Testis (tissue), 3 donors: ENCODE measurements around the gene RFPL3. TPM values are rescaled to one million over a fixed set of nuclear protein-coding genes. Genes with fewer than 3 reads are reported as not detected.
A peak's percentile ranks its signal among the peaks of the same experiment; 100 is the strongest.

Experiments used
- DNase-seq: peaks from one replicate; pipeline ENCODE4 v3.0.0-alpha.2; 2019
- H3K27ac ChIP-seq, 2 donors: fragments of 200-600 bp; sonication (generic); one replicate each; pipeline ENCODE4 v1.5.1; 2019
- H3K27me3 ChIP-seq: fragments of 200-600 bp; sonication (generic); one replicate; pipeline ENCODE4 v1.5.1; 2019
- H3K36me3 ChIP-seq: fragments of 200-600 bp; sonication (generic); one replicate; pipeline ENCODE4 v1.5.1; 2017; ENCODE audit warnings: low read depth; ENCODE audit errors: missing control alignments
- H3K4me1 ChIP-seq: fragments of 200-600 bp; sonication (generic); one replicate; pipeline ENCODE4 v1.5.1; 2019
- H3K4me3 ChIP-seq, 2 donors: fragments of 200-600 bp; sonication (generic); one replicate each; pipeline ENCODE4 v1.5.1; 2017 to 2019
- H3K9me3 ChIP-seq: fragments of 200-600 bp; sonication (generic); one replicate; pipeline ENCODE4 v1.5.1; 2017
- CTCF ChIP-seq, 3 experiments: fragments of 450-650 bp in 2 of 3; fragments of 200-600 bp in 1 of 3; sonication (generic) in 1 of 3; IDR thresholded peaks; one replicate each; pipeline ENCODE4 v1.5.1; 2016 to 2019; ENCODE audit warnings: antibody characterized with exemption in 3 of 3, mild to moderate bottlenecking in 2 of 3, moderate library complexity in 1 of 3
- POLR2A ChIP-seq: fragments of 450-650 bp; IDR thresholded peaks from one replicate; pipeline ENCODE4 v1.6.1; 2017; ENCODE audit warnings: antibody characterized with exemption, mild to moderate bottlenecking, moderate library complexity
- WGBS, 2 donors: methylation state at CpG; one replicate each; pipeline ENCODE4 v1.1.5; 2018; 5-methylcytosine and 5-hydroxymethylcytosine counted together
- intact Hi-C: fragments of 100-400 bp; cut with DNase I; formaldehyde crosslinking; loops from one replicate; pipeline ENCODE4 v1.15.1; 2023; ENCODE audit warnings: low total_unique reads
- polyA plus RNA-seq: library from polyadenylated mRNA; stranded (reverse); fragments of 350-450 nt; fragmentation: Illumina TruSeq; extraction: RNeasy Lipid Tissue Mini Kit (QIAGEN cat#74804); gene quantifications from one replicate; pipeline ENCODE4 v1.2.3, GENCODE V29; 2014; ENCODE audit warnings: low read depth, low replicate concordance; ENCODE audit not compliant: insufficient read depth
- total RNA-seq, 2 donors: library from RNA; depleted of rRNA; stranded (reverse); fragments of >200 nt; gene quantifications; one replicate each; pipeline ENCODE4 v1.2.3, GENCODE V29; 2016

RFPL3 gene
- total and polyA plus RNA-seq, 3 donors from 2014 or later, result 2.6 to 4.1 (median 3.6) TPM

- H3K27me3 ChIP-seq, result no peaks in the 10 kb centered on the region
- H3K27ac ChIP-seq, result no peak overlapping the region
- no peaks in the 10 kb centered on the region for H3K36me3 ChIP-seq
- WGBS, 2 donors, result 75 to 79% methylated on average over 3 to 4 of the region's 4 CpGs
- no peaks in the 10 kb centered on the region for H3K9me3 ChIP-seq
- TF ChIP-seq POLR2A (no peak), CTCF (IDR thresholded peaks at IDR 0.05) (peak in 2 of 3 experiments; percentile 40 to 50)
- DNase-seq, result peak; percentile 62
- H3K4me1 ChIP-seq, result no peaks in the 10 kb centered on the region
- intact Hi-C loops, result no loop called here
- H3K4me3 ChIP-seq, result no peak overlapping the region
These were observed 21.1 kb downstream of the RFPL3 start for GRCh38 chr22:32378707-32379272.

DNA sequence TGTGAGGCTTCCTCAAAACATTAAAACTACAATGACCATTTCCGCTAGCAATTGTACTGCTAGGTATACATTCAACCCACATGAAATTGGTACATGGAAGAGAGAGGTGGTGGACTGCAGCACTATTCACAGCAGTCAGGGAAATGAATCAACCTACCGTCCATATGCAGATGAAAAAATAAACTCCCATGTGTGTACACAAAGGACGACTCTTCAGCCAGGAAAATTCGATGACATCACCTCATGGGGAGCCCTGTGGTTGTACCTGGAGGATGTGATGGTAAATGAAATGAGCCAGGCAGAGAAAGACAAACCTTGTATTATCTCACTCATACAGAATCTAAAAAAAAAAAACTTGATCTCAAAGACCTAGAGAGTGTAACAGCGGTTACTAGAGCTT, 23.3 kb downstream of the RFPL3 start:
- Histone ChIP-seq H3K4me1 (no peaks in the 10 kb centered on the region), H3K4me3 (no peak overlapping the region), H3K9me3 (no peaks in the 10 kb centered on the region), H3K36me3 (no peaks in the 10 kb centered on the region), H3K27ac (no peak overlapping the region), H3K27me3 (no peaks in the 10 kb centered on the region)
- intact Hi-C loops, result no loop called here
- no peak for TF ChIP-seq CTCF (IDR thresholded peaks at IDR 0.05)
- TF ChIP-seq POLR2A, result no peak
- no peak for DNase-seq
- WGBS, 2 donors, result 83 to 84% methylated on average over 5 of the region's 5 CpGs

- H3K27me3 ChIP-seq, result no peaks in the 10 kb centered on the region
- no peak for TF ChIP-seq CTCF (IDR thresholded peaks at IDR 0.05)
- TF ChIP-seq POLR2A, result no peak
- H3K36me3 ChIP-seq, result no peaks in the 10 kb centered on the region
- H3K27ac ChIP-seq, result no peak overlapping the region
- 94 to 100% methylated on average over 1 of the region's 1 CpG for WGBS, 2 donors
- H3K9me3 ChIP-seq, result no peaks in the 10 kb centered on the region
- H3K4me3 ChIP-seq, result no peak overlapping the region
- H3K4me1 ChIP-seq, result no peaks in the 10 kb centered on the region
- intact Hi-C loops, result no loop called here
- no peak for DNase-seq
These were observed 28.0 kb downstream of the RFPL3 start for GRCh38 chr22:32385681-32386080.

DNA sequence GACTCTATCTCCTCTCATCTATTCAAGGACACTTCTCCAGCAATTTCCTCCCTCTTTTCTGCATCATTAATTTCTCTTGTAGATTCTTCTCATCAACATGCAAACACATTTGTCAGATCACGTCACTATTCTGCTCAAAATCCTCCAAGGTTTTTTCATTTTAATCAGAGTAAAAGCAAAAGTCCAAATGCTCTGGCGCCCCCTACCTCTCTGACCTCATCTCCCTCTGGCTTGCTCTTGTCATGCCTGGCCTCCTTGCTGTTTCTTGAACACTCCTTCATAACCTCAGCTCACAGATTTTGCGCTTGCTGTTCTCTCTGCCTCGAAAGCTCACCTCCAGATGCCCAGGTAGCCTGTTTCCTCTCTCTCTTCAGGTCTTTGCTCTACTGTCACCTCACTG, 32.0 kb downstream of the RFPL3 start:
- Histone ChIP-seq H3K27me3 (no peaks in the 10 kb centered on the region), H3K36me3 (no peaks in the 10 kb centered on the region), H3K4me1 (no peaks in the 10 kb centered on the region), H3K9me3 (no peaks in the 10 kb centered on the region), H3K27ac (no peak overlapping the region), H3K4me3 (no peak overlapping the region)
- peak; percentile 33 for DNase-seq
- TF ChIP-seq POLR2A (no peak), CTCF (IDR thresholded peaks at IDR 0.05) (peak in 2 of 3 experiments; percentile 14 to 15)
- intact Hi-C loops, result no loop called here
- WGBS, 2 donors, result 77 to 78% methylated on average over 4 of the region's 4 CpGs

DNA sequence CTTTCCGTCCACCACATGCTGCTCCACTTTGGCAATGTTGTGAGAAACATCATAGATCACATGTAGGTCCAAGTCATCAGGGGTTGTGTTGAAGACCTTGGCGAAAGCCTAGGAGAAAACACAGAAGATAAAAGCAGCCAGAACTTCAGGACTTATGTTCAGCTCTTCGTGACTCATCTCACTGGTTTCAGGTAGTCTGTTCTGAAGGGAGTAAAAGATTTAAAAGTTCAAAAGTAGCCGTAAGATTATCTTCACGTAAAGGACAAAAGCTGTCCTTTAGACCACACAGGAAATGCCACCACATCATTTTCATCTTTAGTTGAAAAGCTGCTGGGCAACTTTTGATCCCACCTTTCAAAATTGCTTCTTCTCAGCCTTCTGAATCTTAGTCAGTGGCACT, 37.4 kb downstream of the RFPL3 start:
- no peak for DNase-seq

More for the DNA sequence above, 37.4 kb downstream of the RFPL3 start:
- 91 to 95% methylated on average over 5 of the region's 5 CpGs for WGBS, 2 donors
- no peak overlapping the region for H3K4me3 ChIP-seq
- TF ChIP-seq CTCF (IDR thresholded peaks at IDR 0.05) (no peak), POLR2A (no peak)
- H3K36me3 ChIP-seq, result no peaks in the 10 kb centered on the region
- H3K9me3 ChIP-seq, result no peaks in the 10 kb centered on the region
- no peaks in the 10 kb centered on the region for H3K4me1 ChIP-seq
- intact Hi-C loops, result no loop called here
- no peaks in the 10 kb centered on the region for H3K27me3 ChIP-seq
- no peak overlapping the region for H3K27ac ChIP-seq
